Limb (tissue), 2 donors: Measurements from ENCODE around the gene SEBOX.
"Not testable (repeated sequence)": the region's sequence is repeated elsewhere in the genome, so short reads cannot be mapped to it uniquely, and the experiment has no call there.

Experiments used
- DNase-seq, 2 donors: peaks; one replicate each; pipeline ENCODE4 v3.0.0-alpha.2; 2016; ENCODE audit errors: extremely low spot score in 2 of 2

SEBOX gene

GRCh38 chr17:28340374-28340773, 24.6 kb downstream of the SEBOX start:
- DNase-seq, result no peak

DNA sequence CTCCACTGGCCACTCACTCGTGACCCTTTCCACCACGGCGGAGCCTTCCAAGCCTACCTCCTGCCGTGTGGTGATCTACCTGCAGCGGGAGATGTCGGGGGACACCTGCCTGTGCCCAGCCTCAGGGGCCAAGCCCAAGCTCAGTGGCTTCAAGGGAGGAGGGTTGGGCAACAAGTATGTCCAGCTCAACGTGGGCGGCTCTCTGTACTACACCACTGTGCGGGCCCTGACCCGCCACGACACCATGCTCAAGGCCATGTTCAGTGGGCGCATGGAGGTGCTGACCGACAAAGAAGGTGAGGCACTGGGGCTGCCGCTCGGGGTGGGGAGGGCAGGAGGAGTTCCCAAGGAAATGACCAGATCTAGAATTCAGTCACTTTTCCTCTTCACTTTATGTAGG, 25.6 kb downstream of the SEBOX start:
- DNase-seq, result no peak

GRCh38 chr17:28338769-28339212, 26.2 kb downstream of the SEBOX start:
- DNase-seq, result not testable (repeated sequence)

GRCh38 chr17:28338056-28338768, 26.8 kb downstream of the SEBOX start:
- DNase-seq, result no peak

GRCh38 chr17:28335959-28336871, 28.8 kb downstream of the SEBOX start:
- DNase-seq, result peak; percentile 65 to 77

DNA sequence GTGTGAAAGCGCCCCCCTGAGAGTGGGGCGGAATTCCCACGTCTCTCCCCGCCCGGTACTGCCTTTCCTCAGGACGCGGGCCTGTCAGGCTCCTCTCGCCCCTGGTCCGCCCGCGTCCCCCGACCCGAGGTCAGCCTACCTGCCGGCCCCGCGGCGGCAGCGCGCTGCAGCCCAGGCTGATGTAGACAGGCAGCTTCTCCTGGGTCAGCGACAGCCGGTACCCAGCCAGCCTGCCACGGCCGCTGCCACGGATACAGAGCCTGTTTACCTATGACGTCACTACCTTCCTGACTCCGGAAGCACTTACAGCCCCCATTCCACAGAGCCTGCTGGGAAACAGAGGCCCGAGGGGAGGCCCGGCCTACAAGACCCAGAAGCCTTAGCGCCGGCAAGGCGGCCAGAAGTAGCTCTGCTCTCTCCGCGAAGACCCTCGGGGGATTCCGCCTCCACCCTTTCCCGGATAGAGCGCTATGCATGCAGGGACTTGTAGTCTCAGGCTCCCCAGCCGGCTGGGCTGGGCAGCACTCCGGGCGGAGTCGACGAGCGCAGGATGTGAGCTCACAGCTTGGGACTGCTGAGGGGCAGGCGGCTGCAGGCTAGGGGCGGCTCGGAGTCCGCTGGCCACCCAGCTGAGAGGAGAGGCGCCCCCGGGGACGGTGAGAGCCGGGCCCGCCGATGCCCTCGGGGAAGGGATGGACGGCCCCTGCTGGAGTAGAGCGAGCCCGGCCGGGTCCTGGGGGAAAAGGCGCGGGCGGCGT, 29.6 kb downstream of the SEBOX start, which contains the start of the genes IFT20 and TNFAIP1:
Gene IFT20, minus strand, starts transcription at position 272 of the 758 bp plus-strand sequence. CDS start 3,487 bp downstream, outside the sequence.
Gene TNFAIP1, plus strand, starts transcription at position 561 of the 758 bp plus-strand sequence. CDS start 3,761 bp downstream, outside the sequence.
- peak; percentile 99 to 100 for DNase-seq

DNA sequence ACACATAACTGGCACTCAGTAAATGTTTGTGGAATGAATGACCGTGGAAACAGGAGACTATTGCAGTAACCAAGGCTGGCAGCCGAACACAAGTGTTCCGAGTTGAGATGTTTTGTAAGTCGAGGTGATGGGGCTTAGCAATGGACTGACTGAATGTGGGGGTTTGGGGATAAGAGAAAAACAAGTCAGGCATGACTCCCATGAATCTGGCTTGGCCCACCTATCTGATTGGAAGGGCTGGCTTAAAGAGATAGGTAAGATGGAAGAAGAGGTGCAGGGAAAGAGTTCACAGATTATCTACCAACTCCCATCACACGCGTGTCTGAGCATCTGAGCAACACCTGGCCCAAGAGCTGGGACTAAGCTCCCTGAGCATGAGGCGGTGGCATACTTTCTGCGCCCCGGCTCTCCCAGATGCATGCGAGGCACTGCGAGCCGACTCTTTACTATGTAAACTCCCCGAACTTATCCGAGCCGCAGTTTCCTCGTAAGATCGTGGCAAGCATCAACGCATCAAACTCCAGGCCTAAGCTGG, 30.3 kb downstream of the SEBOX start:
- DNase-seq, result no peak

DNA sequence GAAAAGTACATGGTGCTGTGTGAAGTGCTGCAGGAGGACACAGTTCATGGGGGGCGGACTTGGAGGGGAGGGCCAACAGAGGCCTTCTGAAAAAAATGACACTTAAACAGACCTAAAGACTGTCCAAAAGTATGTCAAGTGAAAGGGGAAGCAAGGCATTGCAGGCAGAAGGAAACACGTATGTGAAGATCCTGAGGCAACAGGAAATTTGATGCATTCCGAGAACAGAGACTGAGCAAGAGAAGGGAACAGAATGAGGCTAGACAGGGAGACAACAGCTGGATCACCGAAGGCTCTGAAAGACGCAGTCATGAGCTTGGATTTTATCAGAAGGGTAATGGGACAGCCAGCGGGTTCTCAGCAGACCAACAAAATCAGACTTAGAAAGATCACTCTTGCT, 30.8 kb downstream of the SEBOX start:
- DNase-seq, result no peak

DNA sequence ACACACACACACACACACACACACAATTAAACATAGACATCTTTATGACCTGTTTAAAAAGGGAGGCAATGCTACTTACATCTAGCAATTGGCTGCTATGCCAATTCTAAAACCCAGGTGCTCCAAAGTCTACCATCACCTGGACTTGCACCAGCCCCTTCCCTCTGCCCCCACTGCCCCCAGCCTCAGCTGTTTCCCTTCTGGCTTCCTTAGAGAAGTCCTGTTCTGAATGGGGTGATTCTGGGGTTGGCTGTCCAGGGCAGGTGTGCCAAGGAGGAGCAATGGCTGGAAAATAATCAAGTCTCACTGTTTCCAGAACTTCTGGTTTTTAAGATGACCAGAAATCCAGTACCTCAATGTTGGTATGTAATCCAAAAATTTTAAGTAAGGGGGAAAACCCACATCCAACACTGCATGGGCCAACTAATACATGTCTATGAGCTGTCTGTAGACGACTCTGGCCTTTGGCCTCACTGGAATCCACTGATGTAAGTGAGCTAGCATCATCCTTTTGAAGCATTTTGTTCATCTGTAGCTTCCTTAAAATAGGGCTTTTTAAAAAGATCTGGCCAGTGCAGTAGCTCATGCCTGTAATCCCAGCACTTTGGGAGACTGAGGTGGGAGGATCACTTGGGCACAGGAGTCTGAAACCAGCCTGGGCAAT, 31.8 kb downstream of the SEBOX start:
- DNase-seq, result no peak

- no peak for DNase-seq
Observed at GRCh38 chr17:28331891-28332420, 33.0 kb downstream of the SEBOX start.

- DNase-seq, result no peak
Observed at GRCh38 chr17:28330671-28331070, 34.3 kb downstream of the SEBOX start.

DNA sequence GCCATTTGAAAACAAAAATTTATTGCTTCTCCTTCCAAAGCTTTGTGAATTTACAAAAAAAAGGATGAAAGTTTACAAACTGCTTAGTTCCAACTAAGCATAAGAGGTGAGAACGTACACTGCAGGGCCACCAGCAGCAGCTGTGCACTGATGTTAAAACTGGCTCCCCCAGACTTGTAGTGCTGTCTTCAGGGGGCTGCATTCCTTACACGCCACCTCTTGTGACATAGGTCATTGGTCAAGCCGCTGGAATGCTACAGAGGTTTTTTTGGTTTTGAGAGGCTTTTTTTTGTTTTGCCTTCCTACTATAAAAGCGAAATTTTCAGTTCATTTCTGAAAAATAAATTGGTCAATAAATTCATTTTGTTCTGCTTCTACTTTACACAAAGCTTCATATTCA, 36.7 kb downstream of the SEBOX start:
- no peak for DNase-seq

- DNase-seq, result no peak
Observed at GRCh38 chr17:28327709-28328108, 37.3 kb downstream of the SEBOX start.

GRCh38 chr17:28327031-28327607, 37.9 kb downstream of the SEBOX start:
- DNase-seq, result peak in 1 of 2 donors; percentile 2

- peak in 1 of 2 donors; percentile 6 for DNase-seq
Observed at GRCh38 chr17:28326114-28326513, 38.9 kb downstream of the SEBOX start.

DNA sequence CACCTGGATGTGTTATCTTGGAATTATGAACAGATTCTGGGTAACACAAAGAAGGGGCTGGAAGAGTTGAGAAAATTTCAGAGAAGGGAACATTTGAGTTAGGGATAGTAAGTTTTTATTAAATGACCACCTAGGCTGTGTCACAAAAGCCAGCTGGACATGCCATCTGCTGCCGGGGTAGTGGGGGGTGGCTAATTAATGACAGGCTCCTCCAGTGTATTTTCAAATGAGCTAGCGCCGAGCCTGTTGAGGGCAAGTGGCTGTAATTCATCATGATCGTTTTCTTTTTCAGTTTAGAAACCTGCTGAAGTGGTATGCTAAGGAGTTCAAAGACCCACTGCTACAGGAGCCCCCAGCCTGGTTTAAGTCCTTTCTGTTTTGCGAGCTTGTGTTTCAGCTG, 39.8 kb downstream of the SEBOX start:
- DNase-seq, result no peak

- DNase-seq, result no peak
Observed at GRCh38 chr17:28324781-28325180, 40.2 kb downstream of the SEBOX start.

DNA sequence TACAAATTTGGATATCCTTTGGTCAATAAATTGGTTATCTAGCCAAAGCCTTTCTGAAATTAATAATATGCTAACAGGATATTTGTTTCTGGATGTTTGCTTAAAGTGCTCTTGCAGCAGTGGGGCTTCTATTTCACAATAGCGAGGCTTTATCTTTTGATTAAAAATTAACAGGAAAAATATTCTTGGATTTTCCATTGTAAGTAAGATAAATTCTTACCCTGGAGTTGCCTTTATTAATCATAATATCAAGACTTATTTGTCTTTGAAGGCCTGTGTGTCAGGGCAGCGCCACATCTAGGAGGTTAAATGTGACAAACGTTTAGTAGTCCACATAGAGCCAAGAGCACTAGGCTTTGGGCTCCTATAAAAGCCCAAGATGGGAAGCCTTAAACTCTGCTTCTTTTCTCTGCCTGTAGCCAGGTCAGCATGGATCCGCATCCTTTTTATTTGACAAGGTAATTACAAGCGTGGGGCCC, 40.7 kb downstream of the SEBOX start:
- no peak for DNase-seq

GRCh38 chr17:28320215-28321061, 44.6 kb downstream of the SEBOX start:
- no peak for DNase-seq
